ENCODE results near the gene BPIFB3.

DNA sequence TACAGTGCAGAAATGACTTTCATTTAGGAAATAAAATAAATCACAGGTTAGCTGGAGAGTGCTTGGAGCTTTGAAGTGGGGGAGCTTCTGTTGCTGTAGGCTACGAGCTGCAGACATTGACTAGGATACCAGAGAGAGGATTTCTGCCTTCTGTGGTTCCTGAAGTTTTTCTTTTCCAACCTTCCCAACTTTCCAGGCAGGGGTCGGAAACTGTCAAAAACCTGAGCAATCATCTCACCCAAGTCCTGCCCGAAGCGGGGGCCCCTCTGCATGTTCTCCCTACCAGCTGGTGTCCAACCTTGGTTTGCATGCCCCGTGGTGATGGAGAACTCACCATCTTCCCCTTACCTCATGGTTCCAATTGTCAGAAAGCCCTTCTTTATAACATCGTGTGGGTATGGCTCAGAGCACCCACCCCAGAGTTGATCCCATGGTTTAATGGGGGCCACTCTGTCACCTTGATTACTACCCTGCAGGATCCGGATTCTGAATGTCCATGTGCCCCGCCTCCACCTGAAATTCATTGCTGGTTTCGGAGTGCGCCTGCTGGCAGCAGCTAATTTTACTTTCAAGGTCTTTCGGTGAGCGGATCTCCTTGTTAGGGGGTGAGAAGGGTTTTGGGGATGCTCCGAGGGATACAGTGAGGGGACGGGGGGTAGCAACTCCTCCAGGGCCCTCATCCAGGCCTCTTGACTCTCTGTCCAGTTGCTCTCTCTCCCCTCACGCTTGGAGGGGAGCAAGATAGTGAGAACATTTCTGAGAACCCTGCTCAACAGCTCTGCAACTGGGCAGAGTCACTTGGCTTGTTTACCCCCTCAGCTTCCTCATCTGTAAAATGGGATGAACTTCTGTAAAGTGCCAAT, 41.1 kb upstream of the BPIFB3 start:
- TF ChIP-seq, protein P1, sequence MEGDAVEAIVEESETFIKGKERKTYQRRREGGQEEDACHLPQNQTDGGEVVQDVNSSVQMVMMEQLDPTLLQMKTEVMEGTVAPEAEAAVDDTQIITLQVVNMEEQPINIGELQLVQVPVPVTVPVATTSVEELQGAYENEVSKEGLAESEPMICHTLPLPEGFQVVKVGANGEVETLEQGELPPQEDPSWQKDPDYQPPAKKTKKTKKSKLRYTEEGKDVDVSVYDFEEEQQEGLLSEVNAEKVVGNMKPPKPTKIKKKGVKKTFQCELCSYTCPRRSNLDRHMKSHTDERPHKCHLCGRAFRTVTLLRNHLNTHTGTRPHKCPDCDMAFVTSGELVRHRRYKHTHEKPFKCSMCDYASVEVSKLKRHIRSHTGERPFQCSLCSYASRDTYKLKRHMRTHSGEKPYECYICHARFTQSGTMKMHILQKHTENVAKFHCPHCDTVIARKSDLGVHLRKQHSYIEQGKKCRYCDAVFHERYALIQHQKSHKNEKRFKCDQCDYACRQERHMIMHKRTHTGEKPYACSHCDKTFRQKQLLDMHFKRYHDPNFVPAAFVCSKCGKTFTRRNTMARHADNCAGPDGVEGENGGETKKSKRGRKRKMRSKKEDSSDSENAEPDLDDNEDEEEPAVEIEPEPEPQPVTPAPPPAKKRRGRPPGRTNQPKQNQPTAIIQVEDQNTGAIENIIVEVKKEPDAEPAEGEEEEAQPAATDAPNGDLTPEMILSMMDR (IDR thresholded peaks at IDR 0.05) = no peak
- TF ChIP-seq, protein P2, sequence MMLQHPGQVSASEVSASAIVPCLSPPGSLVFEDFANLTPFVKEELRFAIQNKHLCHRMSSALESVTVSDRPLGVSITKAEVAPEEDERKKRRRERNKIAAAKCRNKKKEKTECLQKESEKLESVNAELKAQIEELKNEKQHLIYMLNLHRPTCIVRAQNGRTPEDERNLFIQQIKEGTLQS (CRISPR knock-in tag; conservative IDR thresholded peaks at IDR 0.05) = no peak
- TF ChIP-seq, protein P3, sequence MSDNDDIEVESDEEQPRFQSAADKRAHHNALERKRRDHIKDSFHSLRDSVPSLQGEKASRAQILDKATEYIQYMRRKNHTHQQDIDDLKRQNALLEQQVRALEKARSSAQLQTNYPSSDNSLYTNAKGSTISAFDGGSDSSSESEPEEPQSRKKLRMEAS (CRISPR knock-in tag; IDR thresholded peaks at IDR 0.05) = no peak
- no peak for TF ChIP-seq CREB1 (CRISPR knock-in tag; IDR thresholded peaks at IDR 0.05)
- TF ChIP-seq ZNF423 (CRISPR knock-in tag; IDR thresholded peaks at IDR 0.05) = no peak

Measured in WTC11 (cell line).